GM12873 (cell line): ENCODE results near the gene PTPN2.

Experiments used
- TF ChIP-seq, protein P1 (sequence below): IDR thresholded peaks from 2 replicates; pipeline ENCODE4 v1.5.1; 2012; ENCODE audit warnings: low read depth, mild to moderate bottlenecking, moderate library complexity, low read length, control low read depth; ENCODE audit not compliant: insufficient read depth; ENCODE audit errors: missing control alignments

The PTPN2 gene

DNA sequence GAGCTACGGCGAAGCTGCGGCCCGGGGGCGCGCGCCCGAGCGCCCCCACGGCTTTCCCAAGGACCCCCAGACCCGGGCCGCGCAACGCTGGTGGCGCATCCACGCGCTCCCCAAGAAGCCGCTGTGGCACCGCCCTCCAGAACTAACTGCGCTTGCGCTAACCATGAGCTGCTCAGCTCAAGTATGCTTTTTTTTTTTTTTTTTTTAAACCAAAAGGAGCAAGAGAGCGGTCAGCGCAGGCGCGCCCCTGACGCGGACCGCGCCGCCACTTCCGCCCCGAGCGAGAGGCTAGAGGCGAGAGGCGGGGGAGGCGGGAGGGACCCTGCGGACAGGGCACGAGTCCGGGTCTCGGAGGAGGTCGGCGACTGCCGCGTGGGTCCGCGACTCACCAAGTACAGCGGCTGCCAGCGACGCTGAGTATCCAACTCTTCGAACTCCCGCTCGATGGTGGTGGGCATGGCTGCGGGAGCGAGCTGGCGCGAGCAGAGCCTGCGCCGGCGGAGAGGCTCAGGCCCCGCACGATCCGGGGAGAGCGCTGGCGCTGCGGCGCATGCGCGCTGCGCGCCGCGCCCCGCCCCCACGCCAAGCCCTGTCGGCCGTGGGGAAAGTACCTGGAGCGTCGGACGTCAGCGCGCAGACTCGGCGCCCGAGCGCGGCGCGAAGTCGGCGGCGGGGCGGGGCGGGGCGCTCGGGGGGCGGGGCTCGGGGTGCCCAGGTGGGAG, at the start of gene PTPN2:
Gene PTPN2 (minus strand): TSS at position 554 of the 722 bp plus-strand sequence. CDS start 96 bp downstream, at position 458.
- TF ChIP-seq, protein P1, sequence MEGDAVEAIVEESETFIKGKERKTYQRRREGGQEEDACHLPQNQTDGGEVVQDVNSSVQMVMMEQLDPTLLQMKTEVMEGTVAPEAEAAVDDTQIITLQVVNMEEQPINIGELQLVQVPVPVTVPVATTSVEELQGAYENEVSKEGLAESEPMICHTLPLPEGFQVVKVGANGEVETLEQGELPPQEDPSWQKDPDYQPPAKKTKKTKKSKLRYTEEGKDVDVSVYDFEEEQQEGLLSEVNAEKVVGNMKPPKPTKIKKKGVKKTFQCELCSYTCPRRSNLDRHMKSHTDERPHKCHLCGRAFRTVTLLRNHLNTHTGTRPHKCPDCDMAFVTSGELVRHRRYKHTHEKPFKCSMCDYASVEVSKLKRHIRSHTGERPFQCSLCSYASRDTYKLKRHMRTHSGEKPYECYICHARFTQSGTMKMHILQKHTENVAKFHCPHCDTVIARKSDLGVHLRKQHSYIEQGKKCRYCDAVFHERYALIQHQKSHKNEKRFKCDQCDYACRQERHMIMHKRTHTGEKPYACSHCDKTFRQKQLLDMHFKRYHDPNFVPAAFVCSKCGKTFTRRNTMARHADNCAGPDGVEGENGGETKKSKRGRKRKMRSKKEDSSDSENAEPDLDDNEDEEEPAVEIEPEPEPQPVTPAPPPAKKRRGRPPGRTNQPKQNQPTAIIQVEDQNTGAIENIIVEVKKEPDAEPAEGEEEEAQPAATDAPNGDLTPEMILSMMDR: no peak

DNA sequence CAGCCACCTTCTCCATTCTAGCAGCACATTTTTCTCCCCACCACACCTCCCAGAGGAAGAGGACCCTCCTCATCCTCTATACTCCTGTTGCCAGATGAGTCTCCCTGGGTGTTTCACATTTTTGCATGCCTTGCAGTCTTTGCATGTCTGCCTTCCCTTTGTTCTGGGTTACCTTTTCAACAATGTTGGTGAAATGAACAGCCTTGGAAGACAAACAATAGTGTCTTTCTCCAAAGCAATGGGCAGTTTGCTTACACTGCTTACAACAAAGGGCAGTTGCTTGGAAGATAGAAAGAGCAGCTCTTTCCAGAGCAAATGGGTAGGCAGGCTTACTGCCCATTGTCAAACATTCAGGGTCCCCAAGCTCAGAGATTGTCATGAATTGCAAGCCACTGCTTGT, 49.3 kb upstream of the PTPN2 start:
- TF ChIP-seq, protein P1: no peak

DNA sequence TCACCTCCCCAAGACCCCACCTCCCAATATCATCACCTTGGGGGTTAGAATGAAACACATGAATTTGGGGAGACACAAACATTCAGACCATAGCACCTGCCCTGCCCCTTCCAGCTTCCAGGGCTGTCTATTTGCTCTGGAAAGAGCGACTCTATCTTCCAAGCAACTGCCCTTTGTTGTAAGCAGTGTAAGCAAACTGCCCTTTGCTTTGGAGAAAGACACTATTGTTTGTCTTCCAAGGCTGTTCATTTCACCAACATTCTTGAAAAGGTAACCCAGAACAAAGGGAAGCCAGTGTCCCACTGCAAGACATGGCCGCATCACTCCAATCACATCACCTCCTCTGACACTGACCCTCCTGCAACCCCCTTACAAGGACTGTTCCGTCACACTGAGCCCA, 46.9 kb upstream of the PTPN2 start:
- TF ChIP-seq, protein P1: no peak

DNA sequence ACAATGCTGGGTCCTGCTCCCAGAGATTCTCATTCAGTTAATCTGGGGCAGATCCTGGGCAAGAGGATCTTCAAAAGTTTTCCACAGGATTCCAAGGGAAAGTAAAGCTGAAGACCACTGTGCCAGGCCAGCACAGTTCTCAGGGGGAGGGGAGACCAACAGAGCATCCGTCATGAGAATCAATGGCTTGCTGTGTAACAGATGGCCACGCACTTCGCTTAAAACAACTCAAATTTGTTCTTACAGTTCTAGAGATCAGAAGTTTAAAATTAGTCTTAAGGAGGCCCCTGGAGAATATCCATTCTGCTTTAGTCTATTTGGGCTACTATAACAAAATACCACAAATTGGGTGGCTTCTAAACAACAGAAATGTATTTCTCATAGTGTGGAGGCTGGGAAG, 46.3 kb upstream of the PTPN2 start:
- TF ChIP-seq, protein P1: no peak

DNA sequence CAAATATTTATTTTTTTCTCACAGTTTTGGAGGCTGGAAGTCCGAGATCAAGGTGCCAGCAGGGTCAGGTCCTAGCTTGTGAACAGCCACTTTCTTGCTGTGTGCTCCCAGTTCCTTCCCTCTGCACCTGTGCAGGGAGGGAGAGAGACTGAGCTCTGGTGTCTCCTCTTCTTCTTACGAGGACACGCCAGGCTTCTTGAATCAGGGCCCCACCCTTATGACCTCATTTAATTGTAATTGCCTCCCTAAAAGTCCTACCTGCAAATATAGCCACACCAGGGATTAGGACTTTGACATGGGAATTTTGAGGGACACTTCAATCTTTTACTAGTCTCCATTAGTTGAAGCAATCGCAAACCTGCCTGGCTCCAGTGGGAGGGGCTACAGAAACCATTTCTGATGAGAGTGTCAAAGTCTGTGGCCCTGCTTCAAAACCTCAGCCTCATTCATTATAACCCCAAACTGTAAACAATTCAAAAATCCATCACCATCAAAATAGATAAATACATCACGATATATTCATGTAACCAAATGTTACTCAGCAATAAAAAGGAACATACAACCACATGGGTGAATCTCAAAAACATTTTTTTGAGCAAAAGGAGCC, 45.5 kb upstream of the PTPN2 start:
- TF ChIP-seq, protein P1: no peak

DNA sequence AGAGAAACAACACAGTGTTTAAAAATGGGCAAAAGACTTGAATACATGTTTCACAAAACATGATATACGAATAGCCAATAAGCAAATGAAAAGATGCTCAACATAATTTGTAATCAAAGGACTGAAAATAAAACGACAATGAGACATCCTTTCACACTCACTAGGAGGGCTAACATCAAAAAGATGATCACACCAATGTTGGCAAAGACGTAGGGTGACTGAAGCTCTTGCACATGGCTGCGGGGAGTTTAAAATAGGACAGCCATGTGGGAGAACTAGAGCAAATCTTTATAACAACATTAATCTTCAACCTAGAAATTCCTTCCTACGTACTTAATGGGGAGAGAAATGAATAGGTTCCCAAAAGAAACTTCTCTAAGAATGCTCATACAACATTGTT, 44.6 kb upstream of the PTPN2 start:
- TF ChIP-seq, protein P1: no peak

DNA sequence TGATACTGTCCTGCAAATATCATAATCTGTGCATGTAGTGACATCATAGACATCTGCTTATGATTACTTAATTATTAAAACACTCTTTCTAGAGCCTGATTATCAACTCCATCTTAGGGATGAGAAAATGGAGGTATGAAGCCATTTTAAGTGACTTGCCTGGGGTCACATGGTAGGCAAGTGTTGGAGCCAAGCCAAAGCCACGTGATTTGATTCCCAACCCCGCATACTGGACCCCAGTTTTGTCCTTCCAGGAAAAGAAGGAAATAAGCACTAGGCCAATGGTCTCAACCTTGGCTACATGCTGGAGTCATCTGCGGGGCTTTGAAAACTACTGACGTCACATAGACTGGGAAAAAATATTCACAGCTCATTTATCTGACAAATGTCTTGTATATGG, 44.2 kb upstream of the PTPN2 start:
- TF ChIP-seq, protein P1: no peak
